Type B pancreatic cell (in vitro differentiated cells): Measurements from ENCODE around the gene EVI2B. TPM values are rescaled to one million over a fixed set of nuclear protein-coding genes. Genes with fewer than 3 reads are reported as not detected.

Source experiments
- DNase-seq: peaks from one replicate; pipeline ENCODE4 v3.0.0; 2021; ENCODE audit warnings: mixed read lengths; ENCODE audit not compliant: unreplicated experiment; ENCODE audit errors: extremely low spot score
- H3K27ac Mint-ChIP-seq: 2 replicates; pipeline ENCODE4 v1.8.0; 2021; ENCODE audit warnings: mild to moderate bottlenecking, mixed read lengths
- H3K27me3 Mint-ChIP-seq: 2 replicates; pipeline ENCODE4 v1.8.0; 2021; ENCODE audit warnings: mixed read lengths
- H3K36me3 Mint-ChIP-seq: 2 replicates; pipeline ENCODE4 v1.8.0; 2021; ENCODE audit warnings: mixed read lengths
- H3K4me1 Mint-ChIP-seq: one replicate; pipeline ENCODE4 v1.8.0; 2021; ENCODE audit warnings: mixed read lengths; ENCODE audit not compliant: unreplicated experiment
- H3K4me3 Mint-ChIP-seq: 2 replicates; pipeline ENCODE4 v1.8.0; 2021; ENCODE audit warnings: mild to moderate bottlenecking, mixed read lengths
- H3K9me3 Mint-ChIP-seq: 2 replicates; pipeline ENCODE4 v1.8.0; 2021; ENCODE audit warnings: mixed read lengths
- CTCF ChIP-seq: fragments of 200-600 bp; sonication (generic); conservative IDR thresholded peaks from 2 replicates; pipeline ENCODE4 v1.5.0; 2021; ENCODE audit warnings: antibody characterized with exemption, mild to moderate bottlenecking
- total RNA-seq: library from RNA; stranded (reverse); gene quantifications from 2 replicates; pipeline ENCODE4 v1.2.1, GENCODE V29; 2021; ENCODE audit warnings: low replicate concordance

The EVI2B gene
- total RNA-seq, 1 donor from 2014 or later = not detected

DNA sequence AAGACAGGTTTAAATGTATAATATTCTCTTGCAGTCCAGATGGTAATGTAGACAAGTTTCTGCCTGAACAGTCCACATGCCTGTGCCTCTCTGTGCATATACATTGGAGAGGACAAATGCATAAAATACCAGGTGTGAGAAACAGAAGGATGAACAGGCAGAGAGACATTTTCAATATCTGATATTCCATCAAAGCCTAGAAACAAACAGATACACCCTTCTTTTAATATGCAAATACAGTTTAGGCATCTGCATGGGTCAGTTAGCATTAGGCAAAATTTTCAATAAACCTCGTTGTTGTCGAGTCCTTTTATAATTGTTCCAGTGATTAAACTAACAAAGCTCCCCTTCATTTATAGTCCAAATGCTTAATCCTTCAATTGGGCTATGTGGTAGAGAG is 17.7 kb downstream of the EVI2B start:
- no peak for DNase-seq
- TF ChIP-seq CTCF = no peak
- H3K27me3 Mint-ChIP-seq = no peaks in the 10 kb centered on the region
- no peaks in the 10 kb centered on the region for H3K9me3 Mint-ChIP-seq
- no peaks in the 10 kb centered on the region for H3K4me1 Mint-ChIP-seq
- no peak overlapping the region for H3K27ac Mint-ChIP-seq
- H3K36me3 Mint-ChIP-seq = peaks cover 13% of the 10 kb centered on the region
- no peak overlapping the region for H3K4me3 Mint-ChIP-seq

GRCh38 chr17:31295489-31295871 is 18.4 kb downstream of the EVI2B start:
- Mint-ChIP-seq H3K4me1 (no peaks in the 10 kb centered on the region), H3K9me3 (no peaks in the 10 kb centered on the region), H3K27ac (no peak overlapping the region), H3K27me3 (no peaks in the 10 kb centered on the region), H3K4me3 (no peak overlapping the region), H3K36me3 (peaks cover 13% of the 10 kb centered on the region)
- TF ChIP-seq CTCF = no peak
- DNase-seq = no peak

GRCh38 chr17:31294820-31295488 is 18.9 kb downstream of the EVI2B start:
- no peak for DNase-seq
- TF ChIP-seq CTCF = no peak
- Mint-ChIP-seq H3K4me1 (no peaks in the 10 kb centered on the region), H3K36me3 (peaks cover 13% of the 10 kb centered on the region), H3K9me3 (no peaks in the 10 kb centered on the region), H3K27ac (no peak overlapping the region), H3K27me3 (no peaks in the 10 kb centered on the region), H3K4me3 (no peak overlapping the region)

DNA sequence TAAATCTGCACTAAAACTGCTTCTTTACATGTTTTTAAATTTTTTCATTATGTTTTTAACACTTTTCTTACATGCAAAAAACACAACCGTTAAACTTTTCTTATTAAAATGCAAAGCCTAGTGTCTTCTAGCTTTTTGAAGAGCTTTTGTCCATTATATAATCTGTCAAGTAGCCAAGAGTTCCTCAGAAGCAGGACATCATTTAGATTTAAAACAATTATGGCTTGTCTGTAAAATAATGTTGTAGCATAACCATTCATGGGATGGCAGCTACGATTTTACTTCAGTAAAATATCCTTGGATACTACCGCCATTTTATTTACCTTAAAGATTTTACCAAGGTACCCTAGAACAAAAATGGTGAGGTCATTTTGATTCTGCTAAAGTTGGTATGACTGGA is 19.6 kb downstream of the EVI2B start:
- no peak for TF ChIP-seq CTCF
- DNase-seq = no peak
- Mint-ChIP-seq H3K36me3 (peaks cover 13% of the 10 kb centered on the region), H3K27ac (no peak overlapping the region), H3K27me3 (no peaks in the 10 kb centered on the region), H3K9me3 (no peaks in the 10 kb centered on the region), H3K4me3 (no peak overlapping the region), H3K4me1 (no peaks in the 10 kb centered on the region)

GRCh38 chr17:31293581-31293980 is 20.3 kb downstream of the EVI2B start:
- no peak for DNase-seq
- no peak overlapping the region for H3K4me3 Mint-ChIP-seq
- no peaks in the 10 kb centered on the region for H3K27me3 Mint-ChIP-seq
- H3K9me3 Mint-ChIP-seq = no peaks in the 10 kb centered on the region
- peaks cover 13% of the 10 kb centered on the region for H3K36me3 Mint-ChIP-seq
- TF ChIP-seq CTCF = no peak
- no peaks in the 10 kb centered on the region for H3K4me1 Mint-ChIP-seq
- no peak overlapping the region for H3K27ac Mint-ChIP-seq

- Mint-ChIP-seq H3K27me3 (no peaks in the 10 kb centered on the region), H3K9me3 (no peaks in the 10 kb centered on the region), H3K36me3 (peaks cover 13% of the 10 kb centered on the region), H3K4me3 (no peak overlapping the region), H3K27ac (no peak overlapping the region), H3K4me1 (no peaks in the 10 kb centered on the region)
- DNase-seq = no peak
- no peak for TF ChIP-seq CTCF
These were observed 22.0 kb downstream of the EVI2B start for GRCh38 chr17:31291820-31292219.
